ACHN (cell line): ENCODE data around the gene EVA1A.

Experiments
- DNase-seq: peaks from one replicate; pipeline ENCODE4 v3.0.0-alpha.2; 2015
- in situ Hi-C: cut with HindIII; loops from 2 replicates; pipeline ENCODE4 v1.10.0; 2017; ENCODE audit warnings: low sequenced_read_pairs, low pct_ligation_motif_present, low pct_unique_long_range_greater_than_20kb

The EVA1A gene

DNA sequence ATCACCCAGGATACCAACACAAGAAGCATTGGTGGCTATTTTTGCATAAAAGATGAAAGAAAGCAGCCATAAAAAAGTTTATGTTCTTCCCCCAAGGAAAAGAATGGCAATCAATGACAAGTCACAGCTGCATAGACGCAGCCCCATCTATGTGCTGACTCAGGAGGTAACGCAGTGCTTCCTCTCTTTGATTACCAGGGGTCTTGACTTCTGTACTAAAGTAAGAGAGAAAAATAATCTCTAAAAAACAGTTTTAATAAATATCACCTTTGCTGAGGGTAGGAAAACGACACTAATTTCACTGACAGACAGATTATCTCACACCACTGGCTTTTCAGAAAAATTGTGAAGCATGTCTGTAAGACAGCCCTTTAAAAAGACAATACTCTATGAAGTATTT, 33.9 kb upstream of the EVA1A start:
- no peak for DNase-seq
- in situ Hi-C loops: no loop called here

DNA sequence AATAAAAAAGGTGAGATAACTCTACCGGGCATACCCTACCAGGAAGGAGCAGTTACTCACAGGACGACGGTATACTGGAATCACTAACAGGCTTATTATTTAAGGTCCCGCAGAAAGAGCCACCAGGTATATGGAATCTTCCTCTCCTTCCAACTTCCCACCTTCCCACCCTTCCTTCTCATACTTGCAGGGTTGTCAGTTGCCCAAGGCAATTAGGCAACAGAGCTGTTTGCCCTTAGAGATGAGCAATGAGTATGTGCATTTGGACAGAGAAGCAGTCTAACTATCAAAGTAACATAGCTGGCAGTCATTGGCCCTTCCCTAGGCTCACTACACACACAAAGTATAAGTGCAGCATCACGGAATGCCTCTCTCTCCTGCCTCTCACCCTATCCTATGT, 32.1 kb upstream of the EVA1A start:
- no peak for DNase-seq
- in situ Hi-C loops: no loop called here

DNA sequence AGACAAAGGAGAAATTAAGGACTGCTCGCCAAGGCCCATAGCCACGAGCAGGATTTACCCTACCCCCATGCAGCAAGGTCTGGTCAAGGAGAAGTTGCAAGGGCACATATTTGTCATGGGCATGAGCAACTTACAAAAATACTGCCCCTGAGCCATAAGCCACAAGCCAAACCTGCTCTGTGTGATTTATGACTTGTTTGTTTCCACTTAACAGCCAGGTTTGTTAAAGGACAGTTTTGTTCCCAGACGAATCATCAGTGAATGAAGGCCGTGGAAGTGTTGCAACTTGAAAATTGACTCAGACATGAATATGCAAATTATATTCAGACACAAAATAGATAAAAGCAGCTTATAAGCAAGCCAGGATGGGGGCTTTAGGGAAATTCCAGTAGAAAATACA, 31.3 kb upstream of the EVA1A start:
- in situ Hi-C loops: no loop called here

DNA sequence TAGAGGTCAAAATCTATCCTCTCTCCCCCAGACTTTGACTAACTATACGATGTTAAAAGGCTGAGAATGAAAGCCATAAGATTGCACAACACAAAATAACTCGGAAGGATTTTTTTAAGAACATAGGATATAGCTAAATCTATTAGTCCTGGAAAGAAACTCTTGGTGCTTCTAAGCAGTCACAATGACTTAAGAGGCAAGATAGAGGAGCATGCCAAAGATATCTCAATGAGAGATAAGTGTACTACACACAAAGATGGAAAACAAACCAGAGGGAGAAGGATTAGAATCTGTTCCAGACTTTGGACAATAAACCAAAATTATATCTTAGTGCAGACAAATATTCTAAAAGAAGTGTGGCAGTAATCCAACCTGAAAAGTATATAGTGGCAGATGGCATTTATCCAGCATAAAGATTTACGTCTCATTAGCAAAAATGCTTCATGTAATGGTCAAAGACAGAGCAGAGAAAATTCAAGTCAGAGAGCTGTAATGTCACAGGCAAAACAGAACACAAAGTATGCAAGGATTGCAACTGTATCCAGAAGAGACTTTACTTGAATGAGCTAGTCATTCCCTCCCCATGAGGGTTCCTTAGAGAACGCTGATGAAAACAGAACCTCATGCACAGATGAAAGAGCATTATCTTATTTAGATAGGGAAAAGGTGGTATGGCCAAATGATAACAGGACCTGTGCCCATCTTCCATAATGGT, 28.8 kb upstream of the EVA1A start:
- no peak for DNase-seq
- in situ Hi-C loops: no loop called here

More for the DNA sequence above, 31.3 kb upstream of the EVA1A start:
- DNase-seq: no peak

DNA sequence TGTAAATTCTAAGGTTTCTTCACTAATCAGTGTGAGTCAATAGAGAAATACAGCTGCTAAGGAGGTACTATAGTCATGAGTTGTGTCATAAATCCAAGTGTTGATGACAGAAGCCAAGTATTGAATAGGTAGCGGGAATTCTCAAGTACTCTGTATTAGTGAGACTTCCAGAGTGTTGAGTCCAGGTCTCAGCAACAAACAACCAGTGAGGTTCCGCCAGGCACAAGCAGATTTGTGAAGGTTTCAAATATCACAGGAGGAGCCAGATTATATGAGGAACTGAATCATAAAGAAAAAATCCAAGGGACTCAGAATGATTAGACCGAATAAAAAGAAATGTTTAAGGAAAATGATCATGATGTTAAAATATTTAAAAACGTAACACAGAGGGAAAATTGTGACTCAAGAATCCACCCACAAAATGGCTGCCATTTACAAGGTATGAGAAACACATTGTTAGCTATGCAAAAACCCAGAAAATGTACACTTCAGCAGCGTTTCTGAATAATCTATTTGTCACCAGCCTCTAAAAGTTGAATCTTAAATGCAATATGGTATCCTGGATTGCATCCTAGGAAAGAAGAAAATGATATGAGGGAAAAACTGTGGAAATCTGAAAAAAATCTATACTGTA, 27.3 kb upstream of the EVA1A start:
- in situ Hi-C loops: no loop called here
- no peak for DNase-seq

DNA sequence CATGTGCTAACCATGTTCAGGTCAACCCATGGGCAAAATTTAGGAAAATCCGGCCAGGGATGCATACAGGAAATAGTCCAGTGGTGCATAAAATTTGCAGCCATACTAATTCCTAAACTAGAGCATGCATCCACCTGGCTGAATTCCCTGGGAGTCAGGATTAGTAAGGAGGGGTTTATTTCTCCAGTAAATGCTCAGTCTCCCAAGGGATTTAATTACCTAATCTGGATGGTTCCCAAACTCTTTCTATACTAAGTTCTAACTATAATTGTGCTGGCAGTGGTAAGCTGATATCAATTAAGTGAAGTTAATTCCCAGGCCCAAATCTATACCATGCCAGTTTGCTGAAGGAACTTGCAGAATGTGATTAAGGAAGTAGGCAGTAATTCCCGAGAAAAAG, 26.2 kb upstream of the EVA1A start:
- in situ Hi-C loops: no loop called here
- DNase-seq: no peak

DNA sequence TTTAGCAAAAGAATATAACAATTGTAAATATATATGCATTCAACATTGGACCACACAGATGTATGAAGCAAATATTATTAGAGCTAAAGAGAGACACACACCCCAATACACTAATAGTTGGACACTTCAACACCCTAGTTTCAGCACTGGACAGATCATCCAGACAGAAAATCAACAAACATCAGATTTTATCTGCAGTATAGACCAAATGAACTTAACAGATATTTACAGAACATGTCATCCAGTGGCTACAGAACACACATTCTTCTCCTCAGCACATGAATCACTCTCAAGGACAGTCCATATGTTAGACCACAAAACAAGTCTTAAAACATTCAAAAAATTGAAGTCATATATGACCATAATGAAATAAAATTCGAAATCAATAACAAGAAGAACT, 22.1 kb upstream of the EVA1A start:
- in situ Hi-C loops: no loop called here

DNA sequence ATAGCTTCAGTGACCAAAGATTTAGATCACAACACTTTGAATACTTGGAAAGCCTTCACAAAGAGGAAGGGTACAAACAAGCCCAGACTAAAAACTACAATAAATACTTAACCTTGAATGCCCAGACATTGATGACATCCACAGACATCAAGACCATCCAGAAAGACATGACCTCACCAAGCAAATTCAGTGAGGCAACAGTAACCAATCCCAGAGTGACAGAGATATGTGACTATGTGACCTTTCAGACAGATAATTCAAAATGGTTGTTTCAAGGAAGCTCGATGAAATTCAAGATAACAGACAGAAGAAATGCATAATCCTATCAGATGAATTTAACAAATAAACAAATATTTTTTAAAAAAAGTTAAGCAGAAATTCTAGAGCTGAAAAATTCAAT, 19.9 kb upstream of the EVA1A start:
- in situ Hi-C loops: no loop called here
- no peak for DNase-seq

More for the DNA sequence above, 22.1 kb upstream of the EVA1A start:
- no peak for DNase-seq

DNA sequence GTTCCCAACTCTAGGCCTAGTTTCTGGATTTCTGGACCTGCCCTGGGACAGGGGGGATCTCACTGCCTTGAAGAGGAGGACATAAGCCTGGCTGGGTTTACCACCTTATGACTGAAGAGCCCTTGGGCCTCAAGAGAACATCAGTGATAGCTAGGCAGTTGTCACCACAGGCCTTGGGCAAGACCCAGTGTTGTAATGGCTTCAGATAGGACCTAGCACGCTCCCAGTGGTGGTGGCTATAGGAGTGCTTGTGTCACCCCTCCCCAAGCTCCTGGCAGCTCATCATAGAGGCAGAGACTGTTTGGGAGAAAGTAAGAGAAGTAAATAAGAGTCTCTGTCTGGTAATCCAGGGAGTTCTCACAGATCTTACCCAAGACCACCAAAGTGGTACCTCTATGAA, 19.4 kb upstream of the EVA1A start:
- in situ Hi-C loops: no loop called here
- DNase-seq: no peak

DNA sequence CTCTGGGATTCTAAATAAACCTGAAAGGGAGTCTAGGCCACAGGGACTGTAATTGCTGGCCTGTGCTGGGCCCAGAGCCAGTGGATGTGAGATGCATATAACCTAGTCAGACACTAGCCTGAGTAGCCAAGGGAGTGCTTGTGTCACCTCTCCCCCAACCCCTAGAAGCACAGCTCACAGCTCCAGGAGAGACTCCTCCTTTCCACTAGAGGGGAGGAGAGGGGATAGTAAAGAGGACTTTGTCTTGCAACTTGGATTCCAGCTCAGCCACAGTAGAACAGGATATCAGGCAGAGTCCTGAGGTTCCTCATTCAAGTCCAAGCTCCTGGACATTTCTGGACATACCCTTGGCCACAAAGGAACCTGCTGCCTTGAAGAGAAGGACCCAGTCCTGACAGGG, 18.4 kb upstream of the EVA1A start:
- no peak for DNase-seq
- in situ Hi-C loops: no loop called here

DNA sequence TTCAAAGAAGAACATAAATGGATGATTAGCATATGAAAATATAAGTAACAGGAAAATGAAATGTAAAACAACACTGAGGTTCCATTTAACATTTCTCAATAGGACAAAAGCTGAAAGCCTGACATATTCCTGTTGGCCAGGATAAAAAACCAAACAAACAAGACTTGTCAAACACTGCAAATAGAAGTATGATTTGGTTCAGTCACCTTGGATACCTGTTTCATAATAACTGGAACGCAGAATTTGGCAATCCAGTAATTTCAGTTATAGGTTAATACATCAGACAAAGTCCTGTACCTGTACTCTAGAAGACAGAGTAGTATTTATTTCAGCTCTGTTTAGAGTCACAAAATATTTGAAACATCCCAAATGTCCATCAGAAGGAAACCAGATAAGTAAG, 16.5 kb upstream of the EVA1A start:
- no peak for DNase-seq
- in situ Hi-C loops: no loop called here

DNA sequence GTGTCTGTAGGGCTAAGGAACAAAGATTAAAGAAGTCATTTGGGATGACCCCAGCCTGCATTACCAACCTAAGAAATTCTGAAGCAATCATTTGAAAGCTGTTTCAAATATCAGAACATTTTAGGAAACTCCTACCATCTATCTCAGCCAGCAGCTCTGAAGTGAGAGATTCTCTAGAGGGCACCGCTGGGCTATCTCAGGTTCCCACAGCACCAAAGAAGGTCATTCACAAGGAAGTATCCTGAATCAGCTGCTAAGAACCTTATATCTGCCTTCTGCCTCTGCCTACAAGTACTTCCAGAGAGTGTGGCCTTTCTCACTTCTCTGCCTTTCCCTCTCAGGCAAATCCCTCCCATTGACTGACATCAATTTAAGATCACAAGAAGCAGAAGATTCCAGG, 13.4 kb upstream of the EVA1A start:
- in situ Hi-C loops: no loop called here
- DNase-seq: peak; percentile 34

DNA sequence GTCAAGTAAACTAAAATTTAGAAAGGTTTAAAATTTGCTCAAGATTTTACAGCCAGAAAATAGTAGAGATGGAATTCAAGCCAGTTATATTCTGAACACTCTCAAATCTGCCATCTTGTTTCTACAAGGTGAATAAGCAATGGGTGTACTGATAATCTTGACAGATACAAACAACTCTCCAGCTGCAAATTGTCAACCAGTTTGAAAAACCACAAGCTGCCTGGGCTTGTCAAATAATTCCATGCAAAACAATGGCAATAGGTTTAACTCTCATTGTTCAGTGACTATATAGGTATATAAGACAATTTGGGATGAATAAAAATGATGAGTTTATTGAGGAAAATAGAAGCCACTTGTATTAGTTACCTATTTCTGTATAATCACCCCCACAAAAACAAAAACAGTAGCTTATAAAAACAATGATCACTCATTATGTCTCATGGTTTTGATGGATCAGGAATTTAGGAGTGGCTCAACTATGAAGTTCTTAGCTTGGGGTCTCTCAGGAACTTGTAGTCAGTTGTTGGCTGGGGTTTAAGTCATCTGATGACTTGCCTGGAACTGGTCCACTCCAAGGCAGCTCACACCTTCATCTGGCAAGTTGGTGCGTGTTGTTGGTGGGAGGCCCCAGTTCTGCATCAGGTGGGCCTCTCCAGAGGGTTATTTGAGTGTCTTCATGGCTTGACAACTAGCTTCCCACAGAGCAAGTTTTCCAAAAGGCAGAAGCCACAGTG, 12.6 kb upstream of the EVA1A start:
- in situ Hi-C loops: no loop called here
- no peak for DNase-seq

DNA sequence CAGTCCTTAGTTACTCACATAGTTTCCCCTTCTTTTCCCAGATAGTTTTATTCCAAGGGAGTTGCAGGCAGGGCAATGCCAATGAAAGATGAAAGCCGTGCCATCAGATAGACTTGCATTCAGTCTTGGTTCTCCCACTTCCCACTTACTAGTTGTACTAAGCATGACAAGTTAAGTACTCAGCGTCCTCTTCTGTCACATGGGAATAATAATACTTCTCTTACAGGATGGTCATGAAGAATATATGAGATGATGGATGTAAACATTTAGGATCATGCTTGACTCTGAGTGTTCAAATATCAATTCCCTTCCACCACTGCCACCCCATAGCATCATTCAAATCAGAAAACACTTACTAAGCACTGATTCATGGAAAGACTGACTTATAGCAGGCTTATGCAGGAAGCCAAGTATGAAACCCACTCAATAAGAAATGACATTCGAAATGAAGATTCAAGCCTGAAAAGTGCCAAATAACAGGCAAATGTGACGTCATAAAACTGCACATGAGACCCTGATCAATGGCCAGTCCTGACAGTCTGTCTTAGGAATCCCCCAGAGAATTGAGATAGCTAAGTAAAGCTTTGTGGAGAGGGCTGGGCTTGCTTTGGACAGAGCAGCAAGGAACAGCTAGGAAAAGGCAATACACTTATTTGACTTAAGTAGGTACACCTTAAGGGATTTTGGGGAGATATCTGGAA, 11.1 kb upstream of the EVA1A start:
- in situ Hi-C loops: no loop called here
- DNase-seq: peak; percentile 21

DNA sequence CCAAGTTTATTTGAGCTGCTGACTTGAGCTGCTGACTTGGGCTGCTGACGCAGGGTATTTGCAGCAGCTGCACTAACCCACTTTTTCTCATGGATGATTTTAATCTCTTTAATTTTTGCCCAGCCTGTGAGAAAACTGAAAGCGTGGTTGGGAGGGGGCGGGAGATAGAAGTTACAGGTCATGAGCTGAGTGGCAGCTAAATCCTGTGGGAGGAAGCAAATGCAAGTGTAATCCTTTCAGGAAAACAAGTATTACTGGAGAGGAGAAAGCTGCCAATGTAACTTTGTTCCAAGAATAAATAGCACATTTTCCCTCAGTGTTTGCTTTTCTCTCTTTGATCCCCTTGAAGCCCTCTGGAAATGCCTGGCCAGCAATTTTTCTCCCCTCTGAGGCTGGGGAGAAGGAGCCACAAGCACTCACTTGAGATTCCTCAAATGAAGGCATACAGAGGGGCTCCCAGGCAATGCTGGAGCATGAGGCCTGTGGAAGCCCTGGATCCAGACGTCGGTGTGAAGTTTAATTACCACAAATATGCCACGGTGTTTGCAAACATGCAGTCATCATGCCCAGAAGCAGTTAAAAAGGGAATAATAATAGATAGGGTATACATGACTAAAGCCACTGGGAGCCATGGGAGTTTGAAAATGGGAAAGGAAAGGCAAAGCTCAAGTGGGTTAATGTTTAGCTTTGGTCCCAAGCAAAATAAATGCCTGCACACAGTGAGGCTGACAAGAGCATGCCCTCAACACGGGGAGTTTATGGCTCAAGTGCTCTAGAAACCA, 10.4 kb upstream of the EVA1A start:
- in situ Hi-C loops: no loop called here
- DNase-seq: peak; percentile 91

DNA sequence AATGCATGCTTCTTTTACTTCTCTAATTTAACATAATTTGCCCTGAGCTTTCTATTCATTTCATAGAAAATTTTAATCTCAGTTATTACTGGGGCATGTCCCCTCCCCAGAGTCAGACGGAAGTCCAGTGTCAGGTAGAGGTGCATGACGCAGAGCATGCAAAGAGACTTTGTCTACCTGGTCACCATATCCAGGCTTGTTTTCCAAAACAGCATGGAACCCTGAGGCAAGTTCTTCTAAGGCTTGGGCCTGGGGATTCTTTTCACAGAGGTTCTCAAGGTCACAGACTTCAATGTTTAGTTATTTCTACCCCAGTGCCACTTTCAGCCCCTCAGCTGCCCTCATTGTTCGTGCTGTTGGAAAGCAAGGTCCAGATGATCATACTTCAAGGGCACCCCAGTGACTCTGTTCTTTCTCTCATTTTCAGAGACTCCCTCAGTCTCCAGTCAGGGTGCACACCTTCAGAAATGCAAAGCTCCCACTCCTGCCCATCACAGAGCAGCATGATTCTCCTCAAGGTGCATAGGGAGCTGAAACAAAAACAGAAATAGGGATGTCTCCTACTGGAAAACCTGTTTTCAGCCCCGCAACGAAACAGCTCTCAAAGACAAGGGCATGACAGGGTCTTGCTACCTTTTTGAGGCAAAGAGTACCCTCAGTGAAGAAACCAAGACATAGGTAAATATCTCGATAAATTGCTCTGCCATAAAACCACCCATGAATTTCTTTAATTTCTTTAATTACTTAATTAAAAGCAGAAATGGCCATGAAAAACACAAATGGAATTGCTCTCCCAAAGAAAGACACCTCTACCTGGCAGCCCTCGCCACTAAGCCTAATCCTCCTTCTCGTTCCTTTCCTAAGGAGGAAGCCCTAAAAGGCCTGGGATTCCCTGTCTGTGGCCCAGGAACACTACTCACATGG, 9.5 kb upstream of the EVA1A start:
- in situ Hi-C loops: no loop called here

DNA sequence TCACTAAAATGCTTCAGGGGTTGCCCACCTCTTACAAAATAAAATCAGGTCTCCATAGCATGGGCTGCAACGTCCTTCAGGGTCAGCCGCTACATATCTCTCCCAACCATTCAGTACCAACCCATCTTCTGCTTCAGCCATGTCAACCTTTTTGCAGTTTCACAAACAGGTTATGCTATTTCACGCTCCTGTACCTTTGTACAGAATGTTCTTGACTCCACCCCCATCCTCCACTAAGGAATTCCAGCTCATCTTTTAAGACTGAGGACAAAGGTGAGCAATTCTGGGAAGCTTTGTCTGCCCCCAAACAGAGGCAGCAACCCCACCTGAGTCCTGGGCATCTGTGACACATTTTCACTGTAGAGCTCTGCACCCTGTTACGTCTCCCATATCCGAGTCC, 8.8 kb upstream of the EVA1A start:
- in situ Hi-C loops: no loop called here
- DNase-seq: no peak

More for the DNA sequence above, 9.5 kb upstream of the EVA1A start:
- DNase-seq: no peak

DNA sequence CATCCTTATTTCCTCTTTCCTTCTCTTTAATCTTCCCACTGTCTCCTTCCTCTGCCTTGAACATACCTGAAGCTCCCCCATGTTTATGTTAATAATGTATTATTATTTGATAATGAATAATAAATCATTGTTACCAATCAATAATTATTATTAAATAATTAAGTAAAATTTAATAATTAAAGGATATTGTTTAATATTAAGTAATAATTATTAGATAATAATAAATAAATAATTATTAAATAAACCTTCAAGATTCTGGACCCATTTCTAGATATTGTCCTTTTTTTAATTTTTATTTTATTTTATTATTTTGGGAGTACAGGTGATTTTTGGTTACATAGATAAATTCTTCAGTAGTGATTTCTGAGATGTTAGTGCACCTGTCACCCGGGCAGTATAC, 7.4 kb upstream of the EVA1A start:
- no peak for DNase-seq
- in situ Hi-C loops: no loop called here
